ENCODE data around the gene OIT3.

The OIT3 gene

DNA sequence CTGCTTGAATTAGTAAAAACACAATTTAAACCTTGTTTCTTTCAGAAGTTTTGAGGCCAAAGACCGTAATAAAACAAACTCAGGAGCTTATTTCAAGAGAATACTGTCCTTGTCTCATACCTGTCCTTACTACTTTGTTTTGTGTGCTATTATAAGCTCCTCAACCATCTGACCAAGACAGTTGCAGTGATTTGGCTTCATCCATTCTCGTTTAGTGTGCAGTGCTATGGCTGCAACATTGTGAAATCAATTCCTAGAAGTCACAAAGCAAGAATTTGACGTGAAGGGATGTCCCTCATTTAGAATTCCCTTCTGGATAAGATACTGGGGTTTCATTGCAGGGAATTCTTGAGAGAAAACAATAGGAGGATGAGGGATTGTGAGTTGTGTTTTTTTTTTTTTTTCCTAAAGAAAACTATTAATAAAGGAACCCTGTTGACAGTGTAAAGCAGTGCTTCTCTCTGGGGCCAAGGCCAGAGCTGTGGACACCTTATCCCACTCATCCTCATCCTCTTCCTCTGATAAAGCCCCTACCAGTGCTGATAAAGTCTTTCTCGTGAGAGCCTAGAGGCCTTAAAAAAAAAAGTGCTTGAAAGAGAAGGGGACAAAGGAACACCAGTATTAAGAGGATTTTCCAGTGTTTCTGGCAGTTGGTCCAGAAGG, at the start of gene OIT3:
TSS of gene OIT3 (plus strand) at position 604 of the 663 bp plus-strand sequence. CDS start 60 bp downstream, outside the sequence.
- no peak within 1 kb of the TSS for H3K4me3 Mint-ChIP-seq
- no peak for DNase-seq
- no peak within 1 kb of the TSS for H3K27ac Mint-ChIP-seq
- peaks cover 10% of the 10 kb centered on the region for H3K27me3 Mint-ChIP-seq
- H3K9me3 Mint-ChIP-seq: no peaks in the 10 kb centered on the region
- H3K4me1 Mint-ChIP-seq (ENCODE audit: low read depth): no peaks in the 10 kb centered on the region
- peaks cover 4% of the 10 kb centered on the region for H3K36me3 Mint-ChIP-seq (ENCODE audit: low read depth)

DNA sequence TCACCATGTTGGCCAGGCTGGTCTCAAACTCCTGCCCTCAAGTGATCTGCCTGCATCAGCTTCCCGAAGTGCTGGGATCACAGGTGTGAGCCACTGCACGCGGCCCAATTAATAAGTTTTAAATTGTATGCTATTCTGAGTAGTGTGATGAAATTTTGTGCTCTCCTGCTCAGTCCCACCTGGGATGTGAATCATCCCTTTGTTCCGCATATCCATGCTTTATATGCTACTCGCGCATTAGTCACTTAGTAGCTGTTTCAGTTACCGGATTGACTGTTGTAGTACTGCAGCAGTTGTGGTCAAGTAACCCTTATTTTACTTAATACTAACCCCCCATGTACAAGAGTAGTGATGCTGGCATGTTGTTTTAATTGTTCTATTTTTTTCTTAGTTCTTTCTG, 47.3 kb upstream of the OIT3 start:
- Mint-ChIP-seq H3K4me1 (ENCODE audit: low read depth) (peaks cover 13% of the 10 kb centered on the region), H3K27me3 (no peaks in the 10 kb centered on the region), H3K4me3 (no peak overlapping the region), H3K27ac (no peak overlapping the region), H3K36me3 (ENCODE audit: low read depth) (no peaks in the 10 kb centered on the region), H3K9me3 (no peaks in the 10 kb centered on the region)
- DNase-seq: no peak

DNA sequence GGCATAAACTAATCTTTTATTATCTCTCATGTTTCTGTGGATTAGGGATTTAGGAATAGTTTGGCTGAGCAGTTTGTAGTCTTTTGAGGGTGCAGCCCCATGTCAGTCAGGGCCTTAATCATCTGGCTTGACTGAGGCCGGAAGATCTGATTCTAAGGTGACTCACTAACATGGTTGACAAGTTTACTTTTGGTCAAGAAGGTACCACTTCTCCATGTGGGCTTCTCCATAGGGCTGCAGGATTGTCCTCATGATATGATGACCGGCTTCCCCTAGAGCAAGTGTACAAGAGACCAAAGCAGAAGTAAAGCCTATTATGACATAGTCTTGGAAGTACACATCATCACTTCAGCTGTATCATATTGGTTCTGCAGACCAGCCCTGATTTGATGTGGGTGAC, 45.9 kb upstream of the OIT3 start:
- no peaks in the 10 kb centered on the region for H3K36me3 Mint-ChIP-seq (ENCODE audit: low read depth)
- H3K9me3 Mint-ChIP-seq: no peaks in the 10 kb centered on the region
- no peak overlapping the region for H3K4me3 Mint-ChIP-seq
- H3K27ac Mint-ChIP-seq: no peak overlapping the region
- H3K27me3 Mint-ChIP-seq: no peaks in the 10 kb centered on the region
- no peak for DNase-seq
- H3K4me1 Mint-ChIP-seq (ENCODE audit: low read depth): peaks cover 7% of the 10 kb centered on the region

DNA sequence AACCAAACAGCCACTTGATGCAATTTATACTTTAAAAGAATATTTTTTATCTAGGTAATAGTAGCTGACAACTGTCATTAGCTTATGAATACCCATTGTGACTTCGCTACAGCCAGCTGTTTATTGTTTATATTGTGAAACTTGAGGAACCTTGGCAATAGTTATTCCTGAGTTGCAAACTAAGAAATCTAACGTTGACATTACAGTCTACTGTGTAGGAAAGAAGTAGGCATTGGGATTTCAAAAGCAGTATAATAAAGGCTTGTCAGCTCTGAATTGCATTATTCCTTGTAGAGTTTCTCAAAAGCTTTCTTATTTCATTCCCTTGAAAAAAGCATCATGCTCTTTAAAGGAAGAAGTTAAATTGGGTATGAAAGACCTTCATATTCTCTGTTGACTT, 42.7 kb upstream of the OIT3 start:
- H3K27me3 Mint-ChIP-seq: no peaks in the 10 kb centered on the region
- H3K4me1 Mint-ChIP-seq (ENCODE audit: low read depth): peaks cover 5% of the 10 kb centered on the region
- H3K4me3 Mint-ChIP-seq: no peak overlapping the region
- no peak overlapping the region for H3K27ac Mint-ChIP-seq
- no peak for DNase-seq
- H3K9me3 Mint-ChIP-seq: no peaks in the 10 kb centered on the region
- H3K36me3 Mint-ChIP-seq (ENCODE audit: low read depth): no peaks in the 10 kb centered on the region

DNA sequence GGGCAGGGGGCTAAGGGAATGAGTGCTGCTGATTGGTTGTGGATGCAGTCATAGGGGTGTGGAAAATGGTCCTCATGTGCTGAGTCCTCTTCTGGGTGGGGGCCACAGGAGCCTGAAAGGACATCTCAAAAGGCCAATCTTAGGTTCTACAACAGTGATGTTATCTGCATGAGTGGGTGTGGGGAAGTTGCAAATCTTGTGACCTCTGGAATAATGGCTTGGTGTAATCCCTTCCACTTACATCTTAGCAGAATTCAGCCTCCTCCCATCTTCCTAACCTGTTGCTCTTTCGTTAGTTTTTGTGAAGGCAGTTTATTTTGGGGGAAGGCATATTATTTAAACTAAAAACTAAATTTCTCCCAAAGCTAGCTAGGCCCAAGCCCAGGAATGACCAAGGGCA, 42.0 kb upstream of the OIT3 start:
- H3K27ac Mint-ChIP-seq: no peak overlapping the region
- no peak overlapping the region for H3K4me3 Mint-ChIP-seq
- H3K27me3 Mint-ChIP-seq: no peaks in the 10 kb centered on the region
- no peaks in the 10 kb centered on the region for H3K9me3 Mint-ChIP-seq
- H3K36me3 Mint-ChIP-seq (ENCODE audit: low read depth): no peaks in the 10 kb centered on the region
- no peak for DNase-seq
- H3K4me1 Mint-ChIP-seq (ENCODE audit: low read depth): peaks cover 2% of the 10 kb centered on the region

DNA sequence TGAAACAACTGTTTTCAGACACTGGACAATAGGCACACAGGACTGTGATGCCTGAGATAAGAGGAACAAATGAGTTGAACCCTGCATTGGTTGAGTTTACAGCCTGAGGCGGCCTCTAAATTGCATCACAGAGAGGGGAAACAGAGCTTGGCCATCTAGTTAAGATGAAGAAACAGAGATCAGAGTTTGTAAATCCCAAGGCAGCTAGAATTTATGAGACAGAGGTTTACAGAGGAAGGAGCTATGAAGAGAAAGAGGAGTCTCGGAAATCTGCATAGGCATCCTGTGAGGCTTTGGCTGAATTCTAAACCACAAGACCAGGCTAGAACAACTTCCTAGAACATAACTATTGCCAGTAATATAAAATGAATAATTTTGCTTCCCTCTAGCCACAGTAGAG, 41.0 kb upstream of the OIT3 start:
- Mint-ChIP-seq H3K27ac (no peak overlapping the region), H3K27me3 (no peaks in the 10 kb centered on the region), H3K9me3 (no peaks in the 10 kb centered on the region), H3K36me3 (ENCODE audit: low read depth) (no peaks in the 10 kb centered on the region), H3K4me1 (ENCODE audit: low read depth) (no peaks in the 10 kb centered on the region), H3K4me3 (no peak overlapping the region)
- DNase-seq: no peak

DNA sequence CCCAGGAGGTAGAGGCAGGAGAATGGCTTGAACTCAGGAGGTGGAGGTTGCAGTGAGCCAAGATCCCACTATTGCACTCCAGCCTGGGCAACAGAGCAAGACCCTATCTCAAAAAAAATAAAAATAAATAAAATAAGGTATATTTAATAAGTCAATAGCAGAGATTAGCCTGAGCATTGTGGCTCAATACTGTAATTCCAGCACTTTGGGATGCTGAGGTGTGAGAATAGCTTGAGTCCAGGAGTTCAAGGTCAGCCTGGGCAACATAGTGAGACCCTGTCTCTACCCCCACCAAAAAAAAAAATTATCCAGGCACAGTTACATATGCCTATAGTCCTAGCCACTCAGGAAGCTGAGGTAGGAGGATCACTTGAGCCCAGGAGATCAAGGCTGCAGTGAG, 38.4 kb upstream of the OIT3 start:
- H3K36me3 Mint-ChIP-seq (ENCODE audit: low read depth): peaks cover 5% of the 10 kb centered on the region
- no peak for DNase-seq
- H3K27me3 Mint-ChIP-seq: no peaks in the 10 kb centered on the region
- no peak overlapping the region for H3K27ac Mint-ChIP-seq
- no peaks in the 10 kb centered on the region for H3K4me1 Mint-ChIP-seq (ENCODE audit: low read depth)
- no peak overlapping the region for H3K4me3 Mint-ChIP-seq
- H3K9me3 Mint-ChIP-seq: no peaks in the 10 kb centered on the region

DNA sequence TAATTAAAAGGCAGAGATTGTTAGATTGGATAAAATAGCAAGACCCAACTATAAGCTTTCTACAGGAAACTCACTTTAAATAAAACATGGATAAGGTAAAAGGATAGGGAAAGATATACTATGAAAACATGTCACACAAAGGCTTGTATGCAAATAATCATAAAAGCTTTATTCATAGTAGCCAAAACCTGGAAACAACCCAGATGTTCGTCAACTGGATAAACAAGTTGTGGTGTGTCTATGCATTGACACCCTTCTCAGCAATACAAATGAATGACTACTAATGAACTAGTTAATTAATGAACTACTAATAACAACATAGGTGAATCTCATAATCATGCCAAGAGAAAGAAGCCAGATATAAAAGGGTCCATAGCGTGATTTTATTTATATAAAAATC, 37.7 kb upstream of the OIT3 start:
- DNase-seq: no peak
- Mint-ChIP-seq H3K4me1 (ENCODE audit: low read depth) (no peaks in the 10 kb centered on the region), H3K36me3 (ENCODE audit: low read depth) (peaks cover 10% of the 10 kb centered on the region), H3K27me3 (no peaks in the 10 kb centered on the region), H3K4me3 (no peak overlapping the region), H3K9me3 (no peaks in the 10 kb centered on the region), H3K27ac (no peak overlapping the region)

DNA sequence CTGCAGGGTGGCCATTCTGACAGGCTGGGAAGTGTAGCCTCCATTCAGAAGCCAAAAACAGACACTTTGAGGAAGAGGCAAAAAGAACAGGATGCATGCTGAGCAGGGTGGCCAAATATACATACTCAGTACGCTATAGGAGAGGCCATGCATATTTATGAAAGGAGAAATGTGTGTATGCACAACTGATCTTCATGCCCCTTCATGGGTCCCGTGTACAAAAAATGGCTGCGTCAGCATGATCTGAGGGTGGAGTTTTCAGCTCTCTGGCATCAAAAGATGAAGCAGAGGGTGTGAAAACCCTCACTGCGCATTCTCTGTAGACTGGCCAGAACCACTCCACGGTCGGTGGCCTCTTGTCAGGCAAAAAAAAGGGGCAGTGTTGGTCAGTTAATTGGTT, 35.5 kb upstream of the OIT3 start:
- H3K27me3 Mint-ChIP-seq: no peaks in the 10 kb centered on the region
- no peak for DNase-seq
- H3K4me1 Mint-ChIP-seq (ENCODE audit: low read depth): no peaks in the 10 kb centered on the region
- no peaks in the 10 kb centered on the region for H3K9me3 Mint-ChIP-seq
- peaks cover 22% of the 10 kb centered on the region for H3K36me3 Mint-ChIP-seq (ENCODE audit: low read depth)
- H3K4me3 Mint-ChIP-seq: no peak overlapping the region
- H3K27ac Mint-ChIP-seq: no peak overlapping the region

DNA sequence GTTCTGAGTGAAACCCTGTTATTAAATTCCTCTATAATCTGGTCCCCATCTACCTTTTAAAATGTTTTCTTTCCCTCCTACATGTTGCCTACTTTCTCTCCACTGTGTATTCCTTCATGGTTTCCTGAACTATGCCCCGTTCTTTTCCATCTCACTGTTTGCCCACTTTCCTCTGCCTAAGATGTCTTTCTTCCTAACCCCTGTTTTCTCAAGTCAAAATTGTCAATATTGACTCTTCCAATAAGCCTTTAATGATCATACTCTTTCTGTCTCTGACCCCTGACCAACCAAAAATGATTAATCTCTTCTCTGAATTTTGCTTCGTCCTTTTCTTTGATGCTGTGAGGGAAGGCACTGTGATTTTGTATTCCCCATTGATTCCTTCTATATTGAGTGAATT, 30.6 kb upstream of the OIT3 start:
- no peak for DNase-seq
- Mint-ChIP-seq H3K36me3 (ENCODE audit: low read depth) (peaks cover 26% of the 10 kb centered on the region), H3K27me3 (no peaks in the 10 kb centered on the region), H3K27ac (no peak overlapping the region), H3K4me3 (no peak overlapping the region), H3K9me3 (no peaks in the 10 kb centered on the region), H3K4me1 (ENCODE audit: low read depth) (no peaks in the 10 kb centered on the region)

DNA sequence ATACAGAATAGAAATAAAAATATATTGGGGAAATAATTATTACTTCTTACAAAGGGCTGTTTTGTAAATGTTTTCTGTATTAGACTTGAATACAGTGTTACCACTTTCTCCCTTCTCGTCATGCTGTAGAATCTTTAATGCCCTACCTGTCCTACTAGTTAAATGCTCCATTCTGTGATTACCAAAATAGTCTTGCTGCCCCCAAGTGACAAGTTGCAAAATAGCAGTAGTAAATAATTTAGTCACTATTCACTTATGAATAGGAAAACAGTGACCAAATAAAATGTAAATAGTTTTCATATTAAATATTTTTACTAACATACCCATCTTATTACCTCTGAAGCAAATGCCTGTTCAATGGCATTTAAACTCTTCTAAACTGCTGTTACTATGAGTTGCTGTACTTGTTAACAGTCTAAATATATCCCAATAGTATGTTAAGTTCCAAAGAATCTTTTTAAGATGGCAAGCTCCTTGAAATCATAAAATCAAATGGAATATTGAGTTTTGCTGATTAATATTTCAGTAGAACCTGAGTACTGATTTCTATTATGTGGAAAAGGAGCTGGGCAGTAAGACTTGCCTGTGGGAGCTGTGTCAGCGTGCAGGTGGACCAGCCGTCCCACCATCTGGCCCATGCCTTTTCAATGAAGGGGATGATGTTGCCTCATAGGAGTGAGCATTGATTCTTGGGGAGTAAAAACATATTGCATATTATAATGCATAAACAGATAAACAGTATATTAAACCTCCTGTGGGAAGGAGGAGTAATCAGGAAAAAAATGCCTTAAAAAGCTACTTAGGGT, 18.1 kb upstream of the OIT3 start:
- H3K36me3 Mint-ChIP-seq (ENCODE audit: low read depth): peaks cover 38% of the 10 kb centered on the region
- H3K27ac Mint-ChIP-seq: no peak overlapping the region
- H3K9me3 Mint-ChIP-seq: no peaks in the 10 kb centered on the region
- H3K4me3 Mint-ChIP-seq: no peak overlapping the region
- no peaks in the 10 kb centered on the region for H3K27me3 Mint-ChIP-seq
- DNase-seq: no peak
- no peaks in the 10 kb centered on the region for H3K4me1 Mint-ChIP-seq (ENCODE audit: low read depth)

DNA sequence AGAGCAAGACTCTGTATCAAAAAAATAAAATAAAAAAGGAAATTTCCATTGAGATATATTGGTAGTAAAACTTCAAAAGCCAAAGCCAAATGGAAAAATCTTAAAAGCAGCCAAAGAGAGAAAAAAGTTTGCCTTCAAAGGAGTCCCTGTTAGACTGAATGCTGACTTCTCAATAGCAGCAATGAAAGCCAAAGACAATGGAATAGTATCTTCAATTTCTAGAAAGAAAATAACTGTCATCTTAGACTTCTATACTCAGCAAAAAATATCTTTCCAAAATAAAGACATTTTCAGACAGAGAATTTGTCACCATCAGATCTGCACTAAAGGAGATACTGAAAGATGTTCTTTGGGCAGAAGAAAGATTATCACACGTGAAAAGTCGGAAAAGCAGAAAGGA, 14.3 kb upstream of the OIT3 start:
- Mint-ChIP-seq H3K27ac (no peak overlapping the region), H3K36me3 (ENCODE audit: low read depth) (peaks cover 39% of the 10 kb centered on the region), H3K27me3 (no peaks in the 10 kb centered on the region), H3K4me3 (no peak overlapping the region), H3K9me3 (peaks cover 10% of the 10 kb centered on the region), H3K4me1 (ENCODE audit: low read depth) (peaks cover 4% of the 10 kb centered on the region)
- no peak for DNase-seq

DNA sequence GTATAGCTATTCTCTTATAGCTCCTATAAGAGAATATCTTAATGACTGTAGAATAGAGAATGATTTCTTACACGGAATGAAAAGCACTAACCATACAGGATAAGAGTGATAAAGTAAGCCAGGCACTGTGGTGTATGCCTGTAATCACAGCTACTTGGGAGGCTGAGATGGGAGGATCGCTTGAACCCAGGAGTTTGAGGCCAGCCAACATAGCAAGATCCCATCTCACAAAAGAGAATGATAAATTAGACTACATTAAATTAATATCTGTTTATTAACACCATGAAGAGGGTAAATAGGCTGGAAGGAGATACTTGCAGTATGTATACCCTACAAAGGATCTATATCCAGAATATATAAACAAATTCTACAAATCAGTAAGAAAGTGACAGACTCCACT, 12.2 kb upstream of the OIT3 start:
- peaks cover 9% of the 10 kb centered on the region for H3K4me1 Mint-ChIP-seq (ENCODE audit: low read depth)
- H3K36me3 Mint-ChIP-seq (ENCODE audit: low read depth): peaks cover 51% of the 10 kb centered on the region
- no peaks in the 10 kb centered on the region for H3K27me3 Mint-ChIP-seq

DNA sequence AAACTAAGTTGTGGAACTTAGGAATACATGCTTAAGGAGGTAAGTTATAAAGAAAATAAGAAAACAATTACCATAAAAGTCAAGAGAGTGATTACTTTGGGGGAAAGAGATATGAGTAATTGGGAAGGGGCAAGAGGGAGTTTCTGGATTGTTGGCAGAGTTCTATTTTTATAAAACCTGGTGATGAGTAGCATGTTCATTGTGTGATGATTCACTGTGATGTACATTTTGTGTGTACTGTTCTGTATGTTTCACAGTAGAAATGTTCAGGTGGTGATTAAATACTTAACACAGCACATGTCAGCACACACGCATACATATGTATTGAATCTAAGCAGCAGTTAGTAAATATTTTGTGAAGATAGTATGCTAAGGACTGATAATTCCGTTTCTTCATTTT, 9.7 kb upstream of the OIT3 start:
- Mint-ChIP-seq H3K9me3 (peaks cover 10% of the 10 kb centered on the region), H3K36me3 (ENCODE audit: low read depth) (peaks cover 56% of the 10 kb centered on the region), H3K4me3 (no peak overlapping the region), H3K4me1 (ENCODE audit: low read depth) (peaks cover 22% of the 10 kb centered on the region), H3K27me3 (no peaks in the 10 kb centered on the region), H3K27ac (no peak overlapping the region)
- DNase-seq: no peak

More for the DNA sequence above, 12.2 kb upstream of the OIT3 start:
- Mint-ChIP-seq H3K27ac (no peak overlapping the region), H3K4me3 (no peak overlapping the region), H3K9me3 (peaks cover 10% of the 10 kb centered on the region)
- DNase-seq: no peak

DNA sequence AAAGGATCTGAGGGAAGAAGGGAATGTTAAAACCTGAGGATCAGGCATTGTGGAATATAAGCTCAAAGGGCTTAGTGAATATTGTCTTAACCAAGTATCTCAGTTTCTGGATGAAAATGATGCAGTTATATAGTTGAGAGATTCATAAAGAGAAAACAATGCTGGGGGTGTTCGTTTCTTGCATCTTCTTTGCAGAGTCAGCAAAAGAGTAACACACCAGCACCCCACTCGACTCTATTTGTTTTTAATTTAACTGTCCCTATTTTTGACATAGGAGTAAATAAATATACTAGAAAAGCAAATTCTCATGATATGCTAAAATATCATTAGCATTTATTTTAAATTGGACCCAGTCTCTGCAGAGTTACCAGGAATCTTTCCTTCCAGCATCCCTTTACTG, 7.6 kb upstream of the OIT3 start:
- Mint-ChIP-seq H3K4me1 (ENCODE audit: low read depth) (peaks cover 22% of the 10 kb centered on the region), H3K27ac (no peak overlapping the region), H3K9me3 (peaks cover 10% of the 10 kb centered on the region), H3K36me3 (ENCODE audit: low read depth) (peaks cover 47% of the 10 kb centered on the region), H3K4me3 (no peak overlapping the region), H3K27me3 (no peaks in the 10 kb centered on the region)
- DNase-seq: no peak

Measured in activated T-cell treated with anti-CD3 and anti-CD28 coated beads, Interleukin-2, amount 50 U/mL, for 24 hours (primary cell).